Parathyroid adenoma (tissue), 2 donors: ENCODE results near the gene SSBP2.
A peak's percentile ranks its signal among the peaks of the same experiment; 100 is the strongest.

ENCODE experiments used
- H2AFZ ChIP-seq: fragments of 300-600 bp; sonication (generic); one replicate; pipeline ENCODE4 v1.7.0; 2017; ENCODE audit warnings: antibody characterized with exemption, mild to moderate bottlenecking
- H3K27ac ChIP-seq: fragments of 300-600 bp; sonication (generic); one replicate; pipeline ENCODE4 v1.7.0; 2017
- H3K27me3 ChIP-seq: fragments of 300-600 bp; sonication (generic); one replicate; pipeline ENCODE4 v1.7.0; 2017; ENCODE audit warnings: low read length; ENCODE audit not compliant: control insufficient read depth, insufficient read depth
- H3K36me3 ChIP-seq: fragments of 300-600 bp; sonication (generic); one replicate; pipeline ENCODE4 v1.7.0; 2017; ENCODE audit warnings: low read length; ENCODE audit not compliant: control insufficient read depth, insufficient read depth
- H3K4me1 ChIP-seq: fragments of 300-600 bp; sonication (generic); one replicate; pipeline ENCODE4 v1.7.0; 2017; ENCODE audit warnings: control low read depth
- H3K4me2 ChIP-seq: fragments of 300-600 bp; sonication (generic); one replicate; pipeline ENCODE4 v1.7.0; 2017; ENCODE audit warnings: low read length
- H3K4me3 ChIP-seq: fragments of 300-600 bp; sonication (generic); one replicate; pipeline ENCODE4 v1.7.0; 2017; ENCODE audit warnings: low read depth, low read length
- H3K79me2 ChIP-seq: fragments of 300-600 bp; sonication (generic); one replicate; pipeline ENCODE4 v1.7.0; 2017; ENCODE audit warnings: control low read depth
- H3K9ac ChIP-seq: fragments of 300-600 bp; sonication (generic); one replicate; pipeline ENCODE4 v1.7.0; 2017; ENCODE audit warnings: mild to moderate bottlenecking
- H3K9me3 ChIP-seq: fragments of 300-600 bp; sonication (generic); one replicate; pipeline ENCODE4 v1.7.0; 2017; ENCODE audit warnings: low read length; ENCODE audit not compliant: control insufficient read depth
- TF ChIP-seq, protein P1 (sequence below): fragments of 300-600 bp; sonication (generic); IDR thresholded peaks from one replicate; pipeline ENCODE4 v1.7.0; 2017; ENCODE audit warnings: antibody characterized with exemption, mild to moderate bottlenecking
- donor health status: primary hyperparathyroidism.

SSBP2 gene

DNA sequence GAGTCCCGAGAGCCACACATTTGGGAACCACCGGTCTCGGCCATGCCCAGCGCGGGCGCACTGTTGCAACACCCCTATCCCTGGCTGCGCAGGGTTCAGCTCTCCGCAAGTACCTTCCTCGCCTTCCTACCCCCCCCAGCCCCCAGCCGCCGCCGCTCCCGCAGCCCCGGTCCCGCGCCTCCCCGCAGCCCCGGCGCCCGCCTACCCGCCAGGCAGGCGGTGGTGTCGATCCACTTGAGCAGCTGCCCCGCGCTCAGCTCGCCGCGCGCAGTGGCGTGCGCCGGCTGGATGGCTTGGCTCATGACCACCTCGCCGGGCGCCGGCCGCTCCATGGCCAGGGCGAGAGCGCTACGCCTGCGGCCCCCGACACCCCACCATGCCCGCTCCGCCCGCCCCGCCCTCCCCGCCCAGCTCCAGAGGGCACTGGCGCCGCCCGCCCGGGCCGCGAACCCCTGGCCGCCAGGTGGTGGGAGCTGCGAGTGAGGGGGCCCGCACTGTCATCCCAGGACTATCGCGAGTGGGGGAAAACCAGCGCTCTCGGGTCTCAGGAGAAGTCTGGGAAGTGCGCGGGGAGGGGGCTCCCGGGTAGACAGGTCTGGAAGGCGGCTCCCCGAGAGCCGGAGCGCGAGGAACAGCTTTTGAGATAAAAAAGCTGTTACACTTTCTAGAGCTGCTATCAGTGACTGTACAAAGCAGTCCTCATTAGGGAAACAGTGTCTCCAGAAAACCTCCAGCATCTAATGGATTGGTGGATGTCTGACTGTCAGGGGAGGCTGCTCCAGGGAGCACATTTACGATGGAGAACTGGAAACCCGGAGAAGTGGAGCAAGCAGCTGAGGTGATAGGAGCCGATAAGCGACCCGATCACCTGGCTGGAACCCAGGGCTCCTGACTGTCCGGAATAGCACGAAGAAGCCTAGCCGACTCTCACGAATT lies 356.8 kb downstream of the SSBP2 start, which contains the start of gene ACOT12:
ACOT12 (minus strand) TSS at position 352 of the 936 bp plus-strand sequence; CDS start at position 332, 20 bp downstream.
- no peaks in the 10 kb centered on the region for H3K27me3 ChIP-seq
- no peaks in the 10 kb centered on the region for H3K79me2 ChIP-seq
- H3K4me2 ChIP-seq: peak within 1 kb of the TSS; percentile 55
- TF ChIP-seq, protein P1, sequence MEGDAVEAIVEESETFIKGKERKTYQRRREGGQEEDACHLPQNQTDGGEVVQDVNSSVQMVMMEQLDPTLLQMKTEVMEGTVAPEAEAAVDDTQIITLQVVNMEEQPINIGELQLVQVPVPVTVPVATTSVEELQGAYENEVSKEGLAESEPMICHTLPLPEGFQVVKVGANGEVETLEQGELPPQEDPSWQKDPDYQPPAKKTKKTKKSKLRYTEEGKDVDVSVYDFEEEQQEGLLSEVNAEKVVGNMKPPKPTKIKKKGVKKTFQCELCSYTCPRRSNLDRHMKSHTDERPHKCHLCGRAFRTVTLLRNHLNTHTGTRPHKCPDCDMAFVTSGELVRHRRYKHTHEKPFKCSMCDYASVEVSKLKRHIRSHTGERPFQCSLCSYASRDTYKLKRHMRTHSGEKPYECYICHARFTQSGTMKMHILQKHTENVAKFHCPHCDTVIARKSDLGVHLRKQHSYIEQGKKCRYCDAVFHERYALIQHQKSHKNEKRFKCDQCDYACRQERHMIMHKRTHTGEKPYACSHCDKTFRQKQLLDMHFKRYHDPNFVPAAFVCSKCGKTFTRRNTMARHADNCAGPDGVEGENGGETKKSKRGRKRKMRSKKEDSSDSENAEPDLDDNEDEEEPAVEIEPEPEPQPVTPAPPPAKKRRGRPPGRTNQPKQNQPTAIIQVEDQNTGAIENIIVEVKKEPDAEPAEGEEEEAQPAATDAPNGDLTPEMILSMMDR: no peak
- no peak within 1 kb of the TSS for H3K4me3 ChIP-seq
- H3K9ac ChIP-seq: no peak within 1 kb of the TSS
- peak within 1 kb of the TSS; percentile 65 for H2AFZ ChIP-seq
- H3K36me3 ChIP-seq: no peaks in the 10 kb centered on the region
- H3K4me1 ChIP-seq: no peaks in the 10 kb centered on the region
- H3K27ac ChIP-seq: no peak within 1 kb of the TSS
- H3K9me3 ChIP-seq: no peaks in the 10 kb centered on the region

DNA sequence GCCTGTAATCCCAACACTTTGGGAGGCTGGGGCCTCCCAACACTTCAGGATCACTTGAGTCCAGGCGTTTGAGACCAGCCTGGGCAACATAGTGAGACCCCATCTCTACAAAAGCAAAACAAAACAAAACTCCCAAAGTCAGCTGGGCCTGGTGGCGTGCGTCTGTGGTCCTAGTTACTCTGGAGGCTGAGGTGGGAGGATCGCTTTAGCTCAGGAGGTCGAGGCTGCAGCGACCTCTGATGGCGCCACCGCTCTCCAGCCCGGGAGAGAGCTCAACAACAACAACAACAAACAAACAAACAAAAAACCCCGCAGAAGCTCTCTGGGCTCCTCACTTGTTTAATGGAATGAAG lies 357.5 kb downstream of the SSBP2 start:
- TF ChIP-seq, protein P1: no peak
- no peak overlapping the region for H3K27ac ChIP-seq
- H3K4me1 ChIP-seq: no peaks in the 10 kb centered on the region
- no peaks in the 10 kb centered on the region for H3K79me2 ChIP-seq
- no peaks in the 10 kb centered on the region for H3K27me3 ChIP-seq
- H3K9me3 ChIP-seq: no peaks in the 10 kb centered on the region
- H3K9ac ChIP-seq: no peak overlapping the region
- peak overlapping the region; percentile 55 for H3K4me2 ChIP-seq
- no peaks in the 10 kb centered on the region for H3K36me3 ChIP-seq
- peak overlapping the region; percentile 65 for H2AFZ ChIP-seq
- no peak overlapping the region for H3K4me3 ChIP-seq

DNA sequence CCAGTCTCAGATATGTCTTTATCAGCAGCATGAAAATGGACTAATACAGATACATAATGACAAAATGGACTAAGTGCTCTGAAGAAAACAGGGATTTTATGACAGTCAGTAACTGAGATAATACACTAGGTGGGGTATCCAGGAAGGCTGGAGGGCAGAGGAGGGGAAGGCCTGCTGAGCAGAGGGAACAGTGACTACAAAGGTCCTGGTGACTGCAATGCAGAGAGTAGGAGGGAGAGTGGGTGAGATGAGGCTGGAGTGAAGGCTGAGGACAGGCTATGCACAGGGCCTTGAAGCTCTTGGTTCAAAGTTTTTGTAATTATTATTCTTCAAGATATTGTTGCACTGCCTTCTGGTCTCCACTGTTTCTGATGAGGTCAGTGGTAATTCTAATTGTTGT lies 361.9 kb downstream of the SSBP2 start:
- Histone ChIP-seq H3K27ac (no peak overlapping the region), H3K27me3 (no peaks in the 10 kb centered on the region), H3K4me3 (no peak overlapping the region), H3K79me2 (no peaks in the 10 kb centered on the region), H3K4me2 (no peak overlapping the region), H3K9me3 (no peaks in the 10 kb centered on the region), H3K4me1 (no peaks in the 10 kb centered on the region), H3K36me3 (no peaks in the 10 kb centered on the region), H2AFZ (no peak overlapping the region), H3K9ac (no peak overlapping the region)
- TF ChIP-seq, protein P1: no peak

DNA sequence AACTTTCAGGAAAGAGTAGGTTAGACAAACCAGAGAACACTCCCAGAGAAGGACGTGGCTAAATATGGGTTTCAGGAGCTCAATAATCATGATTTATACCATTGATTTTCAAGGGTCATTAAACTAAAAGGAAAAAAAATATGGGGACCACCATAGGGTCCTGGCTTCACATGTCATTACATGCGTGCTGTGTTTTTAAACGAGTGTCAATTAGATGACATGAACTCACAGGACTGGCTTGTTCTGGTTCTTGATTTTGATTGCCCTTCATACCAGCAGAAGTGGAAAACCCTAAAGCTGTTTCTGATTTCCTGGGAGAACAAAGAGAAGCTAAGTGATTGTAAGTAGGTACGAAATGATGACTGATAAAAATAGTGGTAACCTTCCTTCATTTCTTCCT lies 362.7 kb downstream of the SSBP2 start:
- Histone ChIP-seq H3K9me3 (no peaks in the 10 kb centered on the region), H3K27ac (no peak overlapping the region), H3K9ac (no peak overlapping the region), H3K4me2 (no peak overlapping the region), H3K79me2 (no peaks in the 10 kb centered on the region), H3K36me3 (no peaks in the 10 kb centered on the region), H3K4me3 (no peak overlapping the region), H3K27me3 (no peaks in the 10 kb centered on the region), H2AFZ (no peak overlapping the region), H3K4me1 (no peaks in the 10 kb centered on the region)
- TF ChIP-seq, protein P1: no peak

DNA sequence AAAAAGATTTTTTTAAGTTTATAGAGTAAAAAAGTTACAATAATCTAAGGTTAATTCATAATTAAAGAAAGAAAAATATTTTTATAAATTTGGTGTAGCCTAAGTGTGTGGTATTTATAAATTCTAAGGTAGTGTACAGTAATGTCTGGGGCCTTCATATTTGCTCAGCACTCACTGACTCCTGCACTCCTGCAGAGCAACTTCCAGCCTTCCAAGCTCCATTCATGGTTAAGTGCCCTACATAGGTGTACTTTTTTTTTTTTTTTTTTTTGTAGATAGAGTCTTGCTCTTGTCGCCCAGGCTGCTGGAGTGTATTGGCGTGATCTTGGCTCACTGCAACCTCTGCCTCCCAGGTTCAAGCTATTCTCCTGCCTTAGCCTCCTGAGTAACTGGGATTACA lies 367.0 kb downstream of the SSBP2 start:
- no peaks in the 10 kb centered on the region for H3K4me1 ChIP-seq
- H3K9me3 ChIP-seq: no peaks in the 10 kb centered on the region
- no peaks in the 10 kb centered on the region for H3K36me3 ChIP-seq
- no peak overlapping the region for H3K9ac ChIP-seq
- no peak overlapping the region for H3K4me3 ChIP-seq
- H2AFZ ChIP-seq: no peak overlapping the region
- no peak overlapping the region for H3K27ac ChIP-seq
- H3K79me2 ChIP-seq: no peaks in the 10 kb centered on the region
- TF ChIP-seq, protein P1: no peak
- no peaks in the 10 kb centered on the region for H3K27me3 ChIP-seq
- no peak overlapping the region for H3K4me2 ChIP-seq
